GM12878 (cell line): ENCODE measurements around the gene BET1. TPM values are rescaled to one million over a fixed set of nuclear protein-coding genes. Genes with fewer than 3 reads are reported as not detected.

Experiments
- ATAC-seq: fragments of 200-7000 bp; cut with Tn5 transposase; 3 replicates; pipeline ENCODE4 v1.9.1; 2020; ENCODE audit warnings: mild to moderate bottlenecking, moderate library complexity
- BruUV-seq: library from RNA; stranded (reverse); fragments of 400-500 nt; replicated peaks from 2 replicates; lab custom pipeline; 2021; lab: Mats Ljungman, UMichigan
- CTCF ChIA-PET: fragments of 300-600 bp; sonication (Branson Sonifier 250); formaldehyde crosslinking; extraction: SDS; loops from one replicate; lab custom pipeline; 2021; ENCODE audit warnings: inconsistent platforms; lab: Yijun Ruan, JAX
- POLR2A ChIA-PET: fragments of 350-600 bp; formaldehyde crosslinking; extraction: SDS; loops from one replicate; lab custom pipeline; 2021; ENCODE audit warnings: inconsistent platforms; lab: Charles Lee
- RAD21 ChIA-PET: fragments of 300-600 bp; sonication (Branson Sonifier 250); formaldehyde crosslinking; loops from one replicate; lab custom pipeline; 2023; ENCODE audit warnings: antibody characterized with exemption; ENCODE audit not compliant: unreplicated experiment; lab: Charles Lee
- SMC1A ChIA-PET: fragments of 300-600 bp; sonication (Branson Sonifier 250); formaldehyde crosslinking; loops from one replicate; lab custom pipeline; 2023; ENCODE audit not compliant: unreplicated experiment, uncharacterized antibody; lab: Charles Lee
- DNase-seq: peaks from one replicate; pipeline ENCODE4 v3.0.0-alpha.2; 2011; ENCODE audit warnings: low read depth, low spot score
- FAIRE-seq: peaks from 3 replicates; lab custom pipeline; 2011; peaks lifted over from hg19 to GRCh38; lab: Jason Lieb, UNC
- H2AFZ ChIP-seq: 2 replicates; pipeline ENCODE4 v1.6.0; 2011; ENCODE audit warnings: low read depth, low read length, control low read depth; ENCODE audit not compliant: control insufficient read depth
- H3K27ac ChIP-seq: 2 replicates; pipeline ENCODE4 v1.5.1; 2011; ENCODE audit warnings: control low read depth; ENCODE audit not compliant: control insufficient read depth, insufficient read depth
- H3K27me3 ChIP-seq, 2 experiments: replicated peaks in 1 of 2; 2 replicates each; pipeline versions ENCODE4 v1.6.0 to v1.6.1; 2011; ENCODE audit warnings: low read length in 1 of 2; ENCODE audit not compliant: control insufficient read depth in 2 of 2, insufficient read depth in 2 of 2
- H3K36me3 ChIP-seq, 2 experiments: 2 replicates each; pipeline ENCODE4 v1.5.1; 2011; ENCODE audit warnings: low read length in 1 of 2; ENCODE audit not compliant: control insufficient read depth in 2 of 2, insufficient read depth in 2 of 2
- H3K4me1 ChIP-seq: 2 replicates; pipeline ENCODE4 v1.6.1; 2011; ENCODE audit warnings: mild to moderate bottlenecking, low read length, moderate library complexity, mixed read lengths; ENCODE audit not compliant: control insufficient read depth, insufficient read depth
- H3K4me2 ChIP-seq: 2 replicates; pipeline ENCODE4 v1.6.0; 2011; ENCODE audit warnings: control low read depth; ENCODE audit not compliant: control insufficient read depth, insufficient read depth
- H3K4me3 ChIP-seq: fragments of 200-600 bp; sonication (generic); 2 replicates; pipeline ENCODE4 v1.5.1; 2016
- H3K79me2 ChIP-seq: 2 replicates; pipeline ENCODE4 v1.6.0; 2011; ENCODE audit warnings: low read length; ENCODE audit not compliant: control insufficient read depth, insufficient read depth
- H3K9ac ChIP-seq: 2 replicates; pipeline ENCODE4 v1.8.0; 2011; ENCODE audit warnings: low read length, control low read depth, mixed read lengths; ENCODE audit not compliant: control insufficient read depth, insufficient read depth
- H3K9me3 ChIP-seq: replicated peaks from 3 replicates; pipeline ENCODE4 v1.5.1; 2011; ENCODE audit warnings: mild to moderate bottlenecking, low read length; ENCODE audit not compliant: control insufficient read depth, insufficient read depth
- H4K20me1 ChIP-seq: 2 replicates; pipeline ENCODE4 v1.6.0; 2011; ENCODE audit not compliant: control insufficient read depth, insufficient read depth
- CREB1 ChIP-seq: IDR thresholded peaks from 2 replicates; pipeline ENCODE4 v1.6.1; 2012; ENCODE audit warnings: low read depth, mild to moderate bottlenecking, inconsistent platforms
- IKZF1 ChIP-seq: fragments of 450-650 bp; conservative IDR thresholded peaks from 2 replicates; pipeline ENCODE4 v1.6.1; 2017; ENCODE audit warnings: antibody characterized with exemption, mild to moderate bottlenecking
- IKZF2 ChIP-seq, 2 experiments: fragments of 450-650 bp; IDR thresholded peaks; 2 replicates each; pipeline ENCODE4 v1.6.1; 2017; ENCODE audit warnings: mild to moderate bottlenecking in 2 of 2, moderate library complexity in 2 of 2
- KAT2A ChIP-seq: conservative IDR thresholded peaks from 2 replicates; pipeline ENCODE4 v1.6.1; 2011; ENCODE audit warnings: low read depth, low read length; ENCODE audit not compliant: control insufficient read depth
- KLF5 ChIP-seq: fragments of 450-650 bp; IDR thresholded peaks from 2 replicates; pipeline ENCODE4 v1.6.1; 2014; ENCODE audit warnings: mild to moderate bottlenecking; ENCODE audit not compliant: partially characterized antibody
- NBN ChIP-seq: fragments of 450-650 bp; IDR thresholded peaks from 2 replicates; pipeline ENCODE4 v1.6.1; 2016
- NFIC ChIP-seq: IDR thresholded peaks from 2 replicates; pipeline ENCODE4 v1.6.1; 2012; ENCODE audit warnings: low read depth, mild to moderate bottlenecking, inconsistent platforms, low read length, moderate library complexity
- PML ChIP-seq: IDR thresholded peaks from 2 replicates; pipeline ENCODE4 v1.6.1; 2012; ENCODE audit warnings: low read length, inconsistent platforms
- POLR2AphosphoS2 ChIP-seq: IDR thresholded peaks from 2 replicates; pipeline ENCODE4 v1.6.1; 2011; ENCODE audit warnings: low read depth, mild to moderate bottlenecking, low read length, improper control_type of control experiment, moderate library complexity
- RAD51 ChIP-seq: fragments of 450-650 bp; IDR thresholded peaks from 2 replicates; pipeline ENCODE4 v1.6.1; 2016; ENCODE audit warnings: moderate library complexity, mild to moderate bottlenecking, inconsistent platforms
- ZNF622 ChIP-seq: fragments of 450-650 bp; IDR thresholded peaks from 2 replicates; pipeline ENCODE4 v1.6.1; 2017; ENCODE audit warnings: mild to moderate bottlenecking, inconsistent platforms
- WGBS: methylation state at CpG from one replicate; pipeline ENCODE4 v1.1.6; 2016; ENCODE audit warnings: low lambda C conversion rate; ENCODE audit not compliant: insufficient replicate concordance, insufficient coverage; ENCODE audit errors: missing lambda C conversion rate; 5-methylcytosine and 5-hydroxymethylcytosine counted together
- in situ Hi-C: fragments of 300-500 bp; cut with MboI; formaldehyde crosslinking; loops from 9 replicates; pipeline ENCODE4 v1.14.3; 2018; ENCODE audit warnings: mixed read lengths
- intact Hi-C: fragments of 100-400 bp; cut with micrococcal nuclease; formaldehyde crosslinking; loops from one replicate; pipeline ENCODE4 v1.14.2; 2022; ENCODE audit not compliant: unreplicated experiment
- polyA plus RNA-seq, 11 experiments: library from polyadenylated mRNA; depleted of rRNA in 4 of 11; unstranded in 6 of 11; stranded (reverse) in 5 of 11; fragments of >200 nt; fragmentation: Nextera tagmentation in 4 of 11; fragmentation: Illumina TruSeq in 1 of 11; extraction: Ambion mirVana in 4 of 11; extraction: Trizol in 1 of 11; gene quantifications; 1 replicate in 1 of 11; 2 replicates in 10 of 11; pipeline versions ENCODE4 v1.2.1 to v1.2.3, GENCODE V29; 2011 to 2016; ENCODE audit warnings: inconsistent platforms in 2 of 11, missing spikeins in 2 of 11, low read depth in 1 of 11
- total RNA-seq, 4 experiments: library from RNA; depleted of rRNA in 3 of 4; stranded (reverse); fragments of >200 nt in 3 of 4; fragmentation: Illumina TruSeq in 1 of 4; extraction: Trizol in 1 of 4; gene quantifications; 2 replicates each; pipeline versions ENCODE4 v1.2.1 to v1.2.3, GENCODE V29; 2013 to 2021
- TF ChIP-seq, protein P1 (sequence below): fragments of 450-650 bp; formaldehyde crosslinking; IDR thresholded peaks from 2 replicates; pipeline ENCODE4 v1.4.0; 2022; ENCODE audit warnings: mild to moderate bottlenecking, moderate library complexity
- TF ChIP-seq, protein P2 (sequence below): fragments of 450-650 bp; IDR thresholded peaks from 2 replicates; pipeline ENCODE4 v1.6.1; 2017; ENCODE audit warnings: low read depth, mild to moderate bottlenecking, moderate library complexity
- TF ChIP-seq, protein P3 (sequence below): fragments of 450-650 bp; IDR thresholded peaks from 2 replicates; pipeline ENCODE4 v1.6.1; 2017; ENCODE audit warnings: mild to moderate bottlenecking, low read depth, inconsistent platforms; ENCODE audit not compliant: poor library complexity, severe bottlenecking
- TF ChIP-seq, protein P4 (sequence below): fragments of 450-650 bp; IDR thresholded peaks from 2 replicates; pipeline ENCODE4 v1.6.1; 2017; ENCODE audit warnings: antibody characterized with exemption, mild to moderate bottlenecking, moderate library complexity

BET1 gene
- total and polyA plus RNA-seq, 10 of the 15 experiments (the other 5 are each of a cell fraction or from before 2014, with no cell fraction given): 12.5 to 99.5 (median 28.4) TPM

DNA sequence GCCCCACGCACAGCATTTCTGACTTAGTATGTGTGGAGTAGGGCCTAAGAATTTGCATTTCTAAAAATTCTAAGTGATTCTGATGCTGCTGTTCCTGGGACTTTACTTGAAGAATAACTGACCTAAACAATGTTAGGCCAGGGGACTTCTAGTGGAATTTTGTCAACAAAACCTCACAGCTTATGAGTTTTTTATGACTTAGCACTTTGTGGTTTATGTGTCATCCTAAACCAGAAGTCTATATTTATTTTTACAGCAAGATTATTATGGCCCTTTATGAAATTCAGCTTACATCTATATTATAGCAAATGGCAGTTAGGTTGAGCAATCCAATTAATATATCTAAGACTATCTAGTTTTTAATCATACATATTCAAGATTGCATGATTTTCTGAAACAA lies 24.6 kb upstream of the BET1 start:
- ATAC-seq (peak; percentile 55), DNase-seq (no peak), FAIRE-seq (no peak)
- Histone ChIP-seq H2AFZ (no peak overlapping the region), H3K9ac (no peak overlapping the region), H4K20me1 (no peaks in the 10 kb centered on the region), H3K4me1 (no peaks in the 10 kb centered on the region), H3K27me3 (no peaks in the 10 kb centered on the region), H3K4me2 (no peak overlapping the region), H3K27ac (no peak overlapping the region), H3K9me3 (no peaks in the 10 kb centered on the region; the same call in 2 of the 3 replicates), H3K4me3 (no peak overlapping the region), H3K79me2 (no peaks in the 10 kb centered on the region), H3K36me3 (no peaks in the 10 kb centered on the region)
- ChIA-PET CTCF (interaction anchor here (1.4 to 2.1 kb wide), 3 partner anchors 12 to 59 kb away, joined by 4 to 9 read pairs (median 6); no protein-coding TSS in a partner anchor), SMC1A (interaction anchor here (0.5 to 2.6 kb wide), 12 partner anchors 9 to 229 kb away, joined by 3 to 10 read pairs (median 4); no protein-coding TSS in a partner anchor), POLR2A (interaction anchor here (1.4 kb wide), 1 partner anchor 16 kb away, joined by 4 read pairs; no protein-coding TSS in a partner anchor), RAD21 (interaction anchor here (0.9 to 1.6 kb wide), 2 partner anchors 12 to 58 kb away, joined by 3 to 9 read pairs; no protein-coding TSS in a partner anchor)
- intact Hi-C loops (no loop called here), in situ Hi-C loops (no loop called here)
- 0% methylated on average over 1 of the region's 1 CpG for WGBS
- no TSS peak for BruUV-seq
- TF ChIP-seq NBN (no peak), KAT2A (no peak), POLR2AphosphoS2 (no peak), ZNF622 (no peak), IKZF2 (IDR thresholded peaks at IDR 0.05) (peak in 1 of 2 experiments; percentile 10; a peak in 2 of 4 replicates), NFIC (0 out of 2 replicates have a peak, but pooled peaks have one; percentile 22), IKZF1 (0 out of 2 replicates have a peak, but pooled peaks have one; percentile 15), CREB1 (no peak), RAD51 (no peak), KLF5 (no peak), PML (no peak)
- TF ChIP-seq, protein P1, sequence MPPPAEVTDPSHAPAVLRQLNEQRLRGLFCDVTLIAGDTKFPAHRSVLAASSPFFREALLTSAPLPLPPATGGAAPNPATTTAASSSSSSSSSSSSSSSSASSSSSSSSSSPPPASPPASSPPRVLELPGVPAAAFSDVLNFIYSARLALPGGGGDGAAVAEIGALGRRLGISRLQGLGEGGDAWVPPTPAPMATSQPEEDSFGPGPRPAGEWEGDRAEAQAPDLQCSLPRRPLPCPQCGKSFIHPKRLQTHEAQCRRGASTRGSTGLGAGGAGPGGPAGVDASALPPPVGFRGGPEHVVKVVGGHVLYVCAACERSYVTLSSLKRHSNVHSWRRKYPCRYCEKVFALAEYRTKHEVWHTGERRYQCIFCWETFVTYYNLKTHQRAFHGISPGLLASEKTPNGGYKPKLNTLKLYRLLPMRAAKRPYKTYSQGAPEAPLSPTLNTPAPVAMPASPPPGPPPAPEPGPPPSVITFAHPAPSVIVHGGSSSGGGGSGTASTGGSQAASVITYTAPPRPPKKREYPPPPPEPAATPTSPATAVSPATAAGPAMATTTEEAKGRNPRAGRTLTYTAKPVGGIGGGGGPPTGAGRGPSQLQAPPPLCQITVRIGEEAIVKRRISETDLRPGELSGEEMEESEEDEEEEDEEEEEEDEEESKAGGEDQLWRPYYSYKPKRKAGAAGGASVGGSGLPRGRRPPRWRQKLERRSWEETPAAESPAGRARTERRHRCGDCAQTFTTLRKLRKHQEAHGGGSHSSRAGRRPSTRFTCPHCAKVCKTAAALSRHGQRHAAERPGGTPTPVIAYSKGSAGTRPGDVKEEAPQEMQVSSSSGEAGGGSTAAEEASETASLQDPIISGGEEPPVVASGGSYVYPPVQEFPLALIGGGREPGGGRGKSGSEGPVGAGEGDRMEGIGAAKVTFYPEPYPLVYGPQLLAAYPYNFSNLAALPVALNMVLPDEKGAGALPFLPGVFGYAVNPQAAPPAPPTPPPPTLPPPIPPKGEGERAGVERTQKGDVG: no peak
- TF ChIP-seq, protein P2, sequence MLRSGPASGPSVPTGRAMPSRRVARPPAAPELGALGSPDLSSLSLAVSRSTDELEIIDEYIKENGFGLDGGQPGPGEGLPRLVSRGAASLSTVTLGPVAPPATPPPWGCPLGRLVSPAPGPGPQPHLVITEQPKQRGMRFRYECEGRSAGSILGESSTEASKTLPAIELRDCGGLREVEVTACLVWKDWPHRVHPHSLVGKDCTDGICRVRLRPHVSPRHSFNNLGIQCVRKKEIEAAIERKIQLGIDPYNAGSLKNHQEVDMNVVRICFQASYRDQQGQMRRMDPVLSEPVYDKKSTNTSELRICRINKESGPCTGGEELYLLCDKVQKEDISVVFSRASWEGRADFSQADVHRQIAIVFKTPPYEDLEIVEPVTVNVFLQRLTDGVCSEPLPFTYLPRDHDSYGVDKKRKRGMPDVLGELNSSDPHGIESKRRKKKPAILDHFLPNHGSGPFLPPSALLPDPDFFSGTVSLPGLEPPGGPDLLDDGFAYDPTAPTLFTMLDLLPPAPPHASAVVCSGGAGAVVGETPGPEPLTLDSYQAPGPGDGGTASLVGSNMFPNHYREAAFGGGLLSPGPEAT: peak; percentile 39; the same call in 1 of the 2 replicates
- TF ChIP-seq, protein P3, sequence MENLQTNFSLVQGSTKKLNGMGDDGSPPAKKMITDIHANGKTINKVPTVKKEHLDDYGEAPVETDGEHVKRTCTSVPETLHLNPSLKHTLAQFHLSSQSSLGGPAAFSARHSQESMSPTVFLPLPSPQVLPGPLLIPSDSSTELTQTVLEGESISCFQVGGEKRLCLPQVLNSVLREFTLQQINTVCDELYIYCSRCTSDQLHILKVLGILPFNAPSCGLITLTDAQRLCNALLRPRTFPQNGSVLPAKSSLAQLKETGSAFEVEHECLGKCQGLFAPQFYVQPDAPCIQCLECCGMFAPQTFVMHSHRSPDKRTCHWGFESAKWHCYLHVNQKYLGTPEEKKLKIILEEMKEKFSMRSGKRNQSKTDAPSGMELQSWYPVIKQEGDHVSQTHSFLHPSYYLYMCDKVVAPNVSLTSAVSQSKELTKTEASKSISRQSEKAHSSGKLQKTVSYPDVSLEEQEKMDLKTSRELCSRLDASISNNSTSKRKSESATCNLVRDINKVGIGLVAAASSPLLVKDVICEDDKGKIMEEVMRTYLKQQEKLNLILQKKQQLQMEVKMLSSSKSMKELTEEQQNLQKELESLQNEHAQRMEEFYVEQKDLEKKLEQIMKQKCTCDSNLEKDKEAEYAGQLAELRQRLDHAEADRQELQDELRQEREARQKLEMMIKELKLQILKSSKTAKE: no peak
- TF ChIP-seq, protein P4, sequence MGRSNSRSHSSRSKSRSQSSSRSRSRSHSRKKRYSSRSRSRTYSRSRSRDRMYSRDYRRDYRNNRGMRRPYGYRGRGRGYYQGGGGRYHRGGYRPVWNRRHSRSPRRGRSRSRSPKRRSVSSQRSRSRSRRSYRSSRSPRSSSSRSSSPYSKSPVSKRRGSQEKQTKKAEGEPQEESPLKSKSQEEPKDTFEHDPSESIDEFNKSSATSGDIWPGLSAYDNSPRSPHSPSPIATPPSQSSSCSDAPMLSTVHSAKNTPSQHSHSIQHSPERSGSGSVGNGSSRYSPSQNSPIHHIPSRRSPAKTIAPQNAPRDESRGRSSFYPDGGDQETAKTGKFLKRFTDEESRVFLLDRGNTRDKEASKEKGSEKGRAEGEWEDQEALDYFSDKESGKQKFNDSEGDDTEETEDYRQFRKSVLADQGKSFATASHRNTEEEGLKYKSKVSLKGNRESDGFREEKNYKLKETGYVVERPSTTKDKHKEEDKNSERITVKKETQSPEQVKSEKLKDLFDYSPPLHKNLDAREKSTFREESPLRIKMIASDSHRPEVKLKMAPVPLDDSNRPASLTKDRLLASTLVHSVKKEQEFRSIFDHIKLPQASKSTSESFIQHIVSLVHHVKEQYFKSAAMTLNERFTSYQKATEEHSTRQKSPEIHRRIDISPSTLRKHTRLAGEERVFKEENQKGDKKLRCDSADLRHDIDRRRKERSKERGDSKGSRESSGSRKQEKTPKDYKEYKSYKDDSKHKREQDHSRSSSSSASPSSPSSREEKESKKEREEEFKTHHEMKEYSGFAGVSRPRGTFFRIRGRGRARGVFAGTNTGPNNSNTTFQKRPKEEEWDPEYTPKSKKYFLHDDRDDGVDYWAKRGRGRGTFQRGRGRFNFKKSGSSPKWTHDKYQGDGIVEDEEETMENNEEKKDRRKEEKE: no peak
